HG03432 (cell line): Measurements from ENCODE around the gene FOXF2.

ENCODE experiments used
- ATAC-seq: cut with Tn5 transposase; IDR thresholded peaks from one replicate; pipeline ENCODE4 v1.9.1; 2021; ENCODE audit warnings: mild to moderate bottlenecking, moderate library complexity; ENCODE audit not compliant: unreplicated experiment

The FOXF2 gene

DNA sequence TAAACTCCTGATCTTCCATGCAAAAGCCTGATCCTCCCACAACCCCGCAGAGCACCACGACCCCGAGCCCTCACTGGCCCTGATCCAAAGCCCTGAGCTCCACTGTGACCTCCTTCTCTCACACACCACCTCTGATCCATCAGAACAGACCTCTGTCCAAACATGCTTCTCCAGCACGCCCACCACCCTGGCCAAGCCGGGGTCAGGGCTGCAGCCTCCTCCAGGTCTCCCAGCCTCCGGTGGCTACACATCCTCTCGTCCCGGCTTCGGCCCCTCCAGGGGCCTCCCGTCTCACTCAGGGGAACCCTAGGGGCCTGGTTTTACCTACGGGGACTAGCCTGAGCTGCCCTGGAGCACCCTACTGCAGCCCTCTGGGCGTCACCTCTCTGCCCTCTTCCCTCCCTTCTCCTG lies 49.1 kb downstream of the FOXF2 start:
- no peak for ATAC-seq

DNA sequence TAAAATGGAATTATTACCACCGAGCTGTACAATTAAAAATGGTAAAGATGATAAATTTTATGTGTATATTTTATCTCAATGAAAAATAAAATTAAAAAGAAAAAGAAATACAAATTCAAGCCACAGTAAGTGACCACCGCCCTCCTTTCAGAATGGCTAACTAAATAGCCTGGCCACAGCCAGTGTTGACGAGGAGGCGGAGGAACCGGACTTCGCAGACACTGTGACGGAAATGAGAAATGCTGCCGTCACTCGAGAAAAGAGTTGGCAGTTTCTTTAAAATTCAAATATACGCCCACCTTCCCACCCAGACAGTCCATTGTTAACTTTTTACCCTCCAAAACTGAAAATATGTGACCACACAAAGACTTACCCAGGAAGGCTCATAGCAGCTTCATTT lies 50.0 kb downstream of the FOXF2 start:
- ATAC-seq, result no peak

GRCh38 chr6:1442929-1443328 lies 53.6 kb downstream of the FOXF2 start:
- no peak for ATAC-seq
